Caco-2 (cell line): ENCODE measurements around the gene PPP1R36. TPM values are rescaled to one million over a fixed set of nuclear protein-coding genes. Genes with fewer than 3 reads are reported as not detected.
"Not testable (repeated sequence)": the region's sequence is repeated elsewhere in the genome, so short reads cannot be mapped to it uniquely, and the experiment has no call there.

ENCODE experiments used
- BruUV-seq: library from RNA; stranded (reverse); fragments of 400-500 nt; replicated peaks from 2 replicates; lab custom pipeline; 2021; lab: Mats Ljungman, UMichigan
- CTCF ChIA-PET: fragments of 300-600 bp; sonication (Branson Sonifier 250); formaldehyde crosslinking; loops from one replicate; lab custom pipeline; 2022; ENCODE audit warnings: antibody characterized with exemption; lab: Charles Lee
- POLR2A ChIA-PET: fragments of 300-600 bp; sonication (Branson Sonifier 250); formaldehyde crosslinking; loops from one replicate; lab custom pipeline; 2022; ENCODE audit warnings: antibody characterized with exemption; lab: Charles Lee
- DNase-seq, 2 experiments: peaks; one replicate each; pipeline versions ENCODE4 v3.0.0 to v3.0.0-alpha.2; 2020 to 2022
- H3K27me3 ChIP-seq: replicated peaks from 2 replicates; pipeline ENCODE4 v1.6.0; 2011; ENCODE audit warnings: low read length; ENCODE audit not compliant: control insufficient read depth, insufficient read depth
- H3K36me3 ChIP-seq: 2 replicates; pipeline ENCODE4 v1.5.1; 2011; ENCODE audit warnings: low read length; ENCODE audit not compliant: control insufficient read depth, insufficient read depth
- H3K4me1 ChIP-seq: fragments of 250-450 bp; sonication (Bioruptor Pico); 2 replicates; pipeline ENCODE4 v1.5.1; 2020; ENCODE audit warnings: mild to moderate bottlenecking
- H3K4me3 ChIP-seq: 2 replicates; pipeline ENCODE4 v1.5.1; 2011; ENCODE audit warnings: low read depth, mild to moderate bottlenecking, control low read depth, low read length
- H3K9me3 ChIP-seq: fragments of 250-450 bp; sonication (Bioruptor Pico); 2 replicates; pipeline ENCODE4 v1.5.1; 2020; ENCODE audit warnings: mild to moderate bottlenecking, moderate library complexity
- H3K27ac Mint-ChIP-seq: one replicate; pipeline ENCODE4 v1.8.0; 2022; ENCODE audit warnings: mixed read lengths; ENCODE audit not compliant: unreplicated experiment
- H3K27me3 Mint-ChIP-seq: one replicate; pipeline ENCODE4 v1.8.0; 2022; ENCODE audit warnings: mixed read lengths; ENCODE audit not compliant: insufficient read depth, unreplicated experiment
- H3K36me3 Mint-ChIP-seq: one replicate; pipeline ENCODE4 v1.8.0; 2022; ENCODE audit warnings: mild to moderate bottlenecking, mixed read lengths; ENCODE audit not compliant: insufficient read depth, unreplicated experiment
- H3K4me1 Mint-ChIP-seq: one replicate; pipeline ENCODE4 v1.8.0; 2022; ENCODE audit warnings: low read depth, mixed read lengths; ENCODE audit not compliant: unreplicated experiment
- H3K4me3 Mint-ChIP-seq: one replicate; pipeline ENCODE4 v1.8.0; 2022; ENCODE audit warnings: mild to moderate bottlenecking, moderate library complexity, mixed read lengths; ENCODE audit not compliant: unreplicated experiment
- H3K9me3 Mint-ChIP-seq: one replicate; pipeline ENCODE4 v1.8.0; 2022; ENCODE audit warnings: mixed read lengths; ENCODE audit not compliant: unreplicated experiment
- intact Hi-C: fragments of 100-400 bp; cut with micrococcal nuclease; formaldehyde crosslinking; loops from one replicate; pipeline ENCODE4 v1.10.0; 2022; ENCODE audit not compliant: unreplicated experiment
- total RNA-seq: library from RNA; stranded (reverse); gene quantifications from 2 replicates; pipeline ENCODE4 v1.2.3, GENCODE V29; 2022
- TF ChIP-seq, protein P1 (sequence below), 2 experiments: fragments of 200-600 bp in 1 of 2; IDR thresholded peaks; 1 replicate in 1 of 2; 2 replicates in 1 of 2; pipeline versions ENCODE4 v1.5.1 to v1.8.0; 2011 to 2022; ENCODE audit warnings: antibody characterized with exemption in 1 of 2, control low read depth in 1 of 2, inconsistent platforms in 1 of 2, low read depth in 1 of 2, low read length in 1 of 2, mild to moderate bottlenecking in 1 of 2, moderate library complexity in 1 of 2; ENCODE audit not compliant: insufficient read depth in 1 of 2, severe bottlenecking in 1 of 2, unreplicated experiment in 1 of 2

Gene PPP1R36
- total RNA-seq, 1 experiment from 2014 or later = 2.9 TPM

DNA sequence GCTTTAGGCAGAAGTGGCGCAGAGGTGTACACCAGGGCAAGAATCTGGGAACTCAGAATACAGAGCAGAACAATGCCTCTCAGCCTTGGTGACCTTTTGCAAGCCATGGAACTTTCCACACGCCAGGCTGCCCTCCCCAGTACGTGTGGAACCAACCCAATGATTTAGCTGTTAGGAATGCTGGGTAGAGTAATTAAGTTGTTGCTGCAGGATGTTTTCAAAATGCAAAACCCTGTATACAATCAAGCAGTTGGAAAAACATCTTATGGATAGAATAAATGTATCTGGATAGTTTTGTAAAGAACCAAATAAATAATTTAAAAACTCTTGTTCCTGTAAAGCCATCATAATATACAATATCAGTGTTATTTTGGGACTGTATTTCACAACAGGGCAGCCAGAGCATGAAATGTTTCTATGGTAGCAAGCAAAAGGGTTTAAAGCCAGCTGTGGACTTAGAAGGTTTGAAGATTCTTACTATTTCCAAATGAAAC, 19.4 kb downstream of the PPP1R36 start:
- H3K36me3 ChIP-seq = no peaks in the 10 kb centered on the region
- Mint-ChIP-seq H3K27me3 (no peaks in the 10 kb centered on the region), H3K27ac (no peak overlapping the region), H3K36me3 (no peaks in the 10 kb centered on the region), H3K9me3 (no peaks in the 10 kb centered on the region), H3K4me1 (no peaks in the 10 kb centered on the region), H3K4me3 (no peak overlapping the region)
- H3K4me3 ChIP-seq = no peak overlapping the region
- peak in 1 of 2 experiments; percentile 18 for DNase-seq
- POLR2A ChIA-PET = no interaction called here
- peaks cover 7% of the 10 kb centered on the region; the same call in 1 of the 2 replicates for H3K4me1 ChIP-seq
- CTCF ChIA-PET = no interaction called here
- BruUV-seq = no TSS peak
- no peaks in the 10 kb centered on the region for H3K9me3 ChIP-seq
- H3K27me3 ChIP-seq = no peaks in the 10 kb centered on the region
- intact Hi-C loops = no loop called here
- TF ChIP-seq, protein P1, sequence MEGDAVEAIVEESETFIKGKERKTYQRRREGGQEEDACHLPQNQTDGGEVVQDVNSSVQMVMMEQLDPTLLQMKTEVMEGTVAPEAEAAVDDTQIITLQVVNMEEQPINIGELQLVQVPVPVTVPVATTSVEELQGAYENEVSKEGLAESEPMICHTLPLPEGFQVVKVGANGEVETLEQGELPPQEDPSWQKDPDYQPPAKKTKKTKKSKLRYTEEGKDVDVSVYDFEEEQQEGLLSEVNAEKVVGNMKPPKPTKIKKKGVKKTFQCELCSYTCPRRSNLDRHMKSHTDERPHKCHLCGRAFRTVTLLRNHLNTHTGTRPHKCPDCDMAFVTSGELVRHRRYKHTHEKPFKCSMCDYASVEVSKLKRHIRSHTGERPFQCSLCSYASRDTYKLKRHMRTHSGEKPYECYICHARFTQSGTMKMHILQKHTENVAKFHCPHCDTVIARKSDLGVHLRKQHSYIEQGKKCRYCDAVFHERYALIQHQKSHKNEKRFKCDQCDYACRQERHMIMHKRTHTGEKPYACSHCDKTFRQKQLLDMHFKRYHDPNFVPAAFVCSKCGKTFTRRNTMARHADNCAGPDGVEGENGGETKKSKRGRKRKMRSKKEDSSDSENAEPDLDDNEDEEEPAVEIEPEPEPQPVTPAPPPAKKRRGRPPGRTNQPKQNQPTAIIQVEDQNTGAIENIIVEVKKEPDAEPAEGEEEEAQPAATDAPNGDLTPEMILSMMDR (IDR thresholded peaks at IDR 0.05; ENCODE audit: insufficient read depth in 1 of 2, low read depth in 1 of 2, low read length in 1 of 2, severe bottlenecking in 1 of 2, unreplicated experiment in 1 of 2) = no peak

DNA sequence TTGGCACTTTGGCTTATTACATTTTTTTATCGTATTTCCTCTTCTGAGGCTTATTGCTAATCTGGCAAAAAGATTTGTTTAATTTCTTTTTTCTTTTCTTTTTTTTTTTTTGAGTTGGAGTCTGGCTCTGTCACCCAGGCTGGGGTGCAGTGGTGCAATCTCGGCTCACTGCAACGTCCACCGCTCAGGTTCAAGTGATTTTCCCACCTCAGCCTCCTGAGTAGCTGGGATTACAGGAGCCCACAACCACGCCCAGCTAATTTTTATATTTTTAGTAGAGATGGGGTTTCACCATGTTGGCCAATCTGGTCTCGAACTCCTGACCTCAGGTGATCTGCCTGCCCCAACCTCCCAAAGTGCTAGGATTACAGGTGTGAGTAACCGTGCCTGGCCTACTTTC, 19.9 kb downstream of the PPP1R36 start:
- H3K4me1 ChIP-seq, intact Hi-C loops, H3K27ac Mint-ChIP-seq, H3K9me3 ChIP-seq, DNase-seq, POLR2A ChIA-PET, H3K36me3 Mint-ChIP-seq, CTCF ChIA-PET, H3K36me3 ChIP-seq, H3K4me3 Mint-ChIP-seq, H3K27me3 Mint-ChIP-seq, BruUV-seq, H3K27me3 ChIP-seq, H3K4me1 Mint-ChIP-seq, H3K4me3 ChIP-seq, H3K9me3 Mint-ChIP-seq: not testable (repeated sequence)

DNA sequence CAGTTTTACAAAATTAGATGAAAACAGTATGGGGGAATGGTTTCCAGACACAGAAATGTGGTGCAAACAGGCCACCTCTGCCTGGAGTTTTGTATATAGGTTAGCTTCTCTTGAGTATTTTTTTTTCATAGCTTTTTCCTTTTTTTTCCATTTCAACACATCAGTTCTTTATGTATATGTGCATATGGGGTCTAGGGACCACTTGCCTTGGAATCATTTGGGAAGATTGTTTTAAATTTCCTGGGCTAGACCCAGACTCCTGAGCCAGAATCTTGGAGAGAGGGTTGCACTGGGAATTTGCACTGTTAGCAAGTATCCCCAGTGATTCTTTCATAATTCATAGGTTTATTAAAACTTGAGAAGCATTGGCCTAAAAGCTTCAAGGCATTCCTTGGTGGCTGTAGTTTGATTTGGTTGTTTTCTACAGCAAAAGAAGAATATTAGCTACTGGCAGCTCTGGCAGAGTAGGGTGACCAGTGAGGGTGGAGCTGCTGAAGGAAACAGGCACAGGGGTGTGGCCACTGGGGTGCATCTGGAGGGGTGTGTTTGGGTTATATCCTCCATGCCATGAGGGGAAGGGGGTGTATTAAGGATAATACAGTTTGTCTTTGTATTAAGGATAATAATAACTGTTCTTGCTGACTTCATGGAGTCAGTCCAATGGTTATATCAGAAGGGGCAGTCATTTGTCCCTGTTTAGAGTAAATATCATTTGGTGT, 22.8 kb downstream of the PPP1R36 start:
- Histone ChIP-seq H3K4me1 (peaks cover 7% of the 10 kb centered on the region; the same call in 1 of the 2 replicates), H3K27me3 (no peaks in the 10 kb centered on the region), H3K36me3 (no peaks in the 10 kb centered on the region), H3K4me3 (no peak overlapping the region), H3K9me3 (no peaks in the 10 kb centered on the region)
- CTCF ChIA-PET = no interaction called here
- Mint-ChIP-seq H3K36me3 (no peaks in the 10 kb centered on the region), H3K4me1 (no peaks in the 10 kb centered on the region), H3K9me3 (no peaks in the 10 kb centered on the region), H3K4me3 (no peak overlapping the region), H3K27me3 (no peaks in the 10 kb centered on the region), H3K27ac (no peak overlapping the region)
- POLR2A ChIA-PET = no interaction called here
- DNase-seq = no peak
- BruUV-seq = no TSS peak
- TF ChIP-seq, protein P1 (IDR thresholded peaks at IDR 0.05; ENCODE audit: insufficient read depth in 1 of 2, low read depth in 1 of 2, low read length in 1 of 2, severe bottlenecking in 1 of 2, unreplicated experiment in 1 of 2) = no peak
- intact Hi-C loops = no loop called here
